Mesothelial cell of epicardium (in vitro differentiated cells): ENCODE measurements around the gene PHLDB1. TPM values are rescaled to one million over a fixed set of nuclear protein-coding genes. Genes with fewer than 3 reads are reported as not detected.
A peak's percentile ranks its signal among the peaks of the same experiment; 100 is the strongest.

Source experiments
- DNase-seq, 2 experiments: peaks; one replicate each; pipeline ENCODE4 v3.0.0; 2021; ENCODE audit warnings: low spot score in 2 of 2; ENCODE audit not compliant: unreplicated experiment in 2 of 2
- H3K27ac Mint-ChIP-seq: 2 replicates; pipeline ENCODE4 v1.8.0; 2021; ENCODE audit warnings: mixed read lengths
- H3K27me3 Mint-ChIP-seq: 2 replicates; pipeline ENCODE4 v1.8.0; 2021; ENCODE audit warnings: low read depth, mixed read lengths
- H3K36me3 Mint-ChIP-seq: 2 replicates; pipeline ENCODE4 v1.8.0; 2021; ENCODE audit warnings: mixed read lengths
- H3K4me1 Mint-ChIP-seq: 2 replicates; pipeline ENCODE4 v1.8.0; 2021; ENCODE audit warnings: mixed read lengths
- H3K4me3 Mint-ChIP-seq: 2 replicates; pipeline ENCODE4 v1.8.0; 2021; ENCODE audit warnings: mild to moderate bottlenecking, moderate library complexity, mixed read lengths
- H3K9me3 Mint-ChIP-seq: 2 replicates; pipeline ENCODE4 v1.8.0; 2021; ENCODE audit warnings: mixed read lengths
- CTCF ChIP-seq: fragments of 200-600 bp; sonication (generic); IDR thresholded peaks from one replicate; pipeline ENCODE4 v1.5.0; 2021; ENCODE audit warnings: antibody characterized with exemption; ENCODE audit not compliant: unreplicated experiment
- total RNA-seq: library from RNA; stranded (reverse); gene quantifications from 3 replicates; pipeline ENCODE4 v1.2.1, GENCODE V29; 2021

Gene PHLDB1
- total RNA-seq, 1 donor from 2014 or later, result 148 TPM

- peaks cover 83% of the 10 kb centered on the region for H3K4me1 Mint-ChIP-seq
- no peaks in the 10 kb centered on the region for H3K27me3 Mint-ChIP-seq
- H3K9me3 Mint-ChIP-seq, result no peaks in the 10 kb centered on the region
- no peak overlapping the region for H3K4me3 Mint-ChIP-seq
- peak overlapping the region; percentile 82 for H3K27ac Mint-ChIP-seq
- no peak for TF ChIP-seq CTCF
- no peak for DNase-seq
- H3K36me3 Mint-ChIP-seq, result peaks cover 2% of the 10 kb centered on the region
These were observed 11.6 kb downstream of the PHLDB1 start for GRCh38 chr11:118618991-118619375.

- DNase-seq, result no peak
- peaks cover 80% of the 10 kb centered on the region for H3K4me1 Mint-ChIP-seq
- peaks cover 2% of the 10 kb centered on the region for H3K36me3 Mint-ChIP-seq
- H3K4me3 Mint-ChIP-seq, result peak overlapping the region; percentile 40
- peak overlapping the region; percentile 82 for H3K27ac Mint-ChIP-seq
- no peaks in the 10 kb centered on the region for H3K9me3 Mint-ChIP-seq
- no peak for TF ChIP-seq CTCF
- H3K27me3 Mint-ChIP-seq, result no peaks in the 10 kb centered on the region
These were observed 12.2 kb downstream of the PHLDB1 start for GRCh38 chr11:118619444-118620197.

GRCh38 chr11:118620529-118621070, 13.2 kb downstream of the PHLDB1 start:
- H3K9me3 Mint-ChIP-seq, result no peaks in the 10 kb centered on the region
- H3K27ac Mint-ChIP-seq, result peak overlapping the region; percentile 95
- peak overlapping the region; percentile 79 for H3K4me3 Mint-ChIP-seq
- no peak for DNase-seq
- peaks cover 2% of the 10 kb centered on the region for H3K36me3 Mint-ChIP-seq
- H3K27me3 Mint-ChIP-seq, result no peaks in the 10 kb centered on the region
- H3K4me1 Mint-ChIP-seq, result peaks cover 70% of the 10 kb centered on the region
- TF ChIP-seq CTCF, result no peak

- peak; percentile 67 to 83 for DNase-seq
- Mint-ChIP-seq H3K36me3 (peaks cover 2% of the 10 kb centered on the region), H3K9me3 (no peaks in the 10 kb centered on the region), H3K4me3 (peak overlapping the region; percentile 79), H3K27ac (peak overlapping the region; percentile 95), H3K27me3 (no peaks in the 10 kb centered on the region), H3K4me1 (peaks cover 64% of the 10 kb centered on the region)
- TF ChIP-seq CTCF, result no peak
These were observed 13.8 kb downstream of the PHLDB1 start for GRCh38 chr11:118621071-118621783.

- peaks cover 2% of the 10 kb centered on the region for H3K36me3 Mint-ChIP-seq
These were observed 14.5 kb downstream of the PHLDB1 start for GRCh38 chr11:118621784-118622375.

More at GRCh38 chr11:118621784-118622375, 14.5 kb downstream of the PHLDB1 start:
- no peak for DNase-seq
- no peak for TF ChIP-seq CTCF
- peak overlapping the region; percentile 93 for H3K27ac Mint-ChIP-seq
- H3K4me3 Mint-ChIP-seq, result peak overlapping the region; percentile 79
- H3K27me3 Mint-ChIP-seq, result no peaks in the 10 kb centered on the region
- H3K4me1 Mint-ChIP-seq, result peaks cover 58% of the 10 kb centered on the region
- H3K9me3 Mint-ChIP-seq, result no peaks in the 10 kb centered on the region
